ENCODE data around the gene RNF130.
"Not testable (repeated sequence)": the region's sequence is repeated elsewhere in the genome, so short reads cannot be mapped to it uniquely, and the experiment has no call there.

The RNF130 gene

DNA sequence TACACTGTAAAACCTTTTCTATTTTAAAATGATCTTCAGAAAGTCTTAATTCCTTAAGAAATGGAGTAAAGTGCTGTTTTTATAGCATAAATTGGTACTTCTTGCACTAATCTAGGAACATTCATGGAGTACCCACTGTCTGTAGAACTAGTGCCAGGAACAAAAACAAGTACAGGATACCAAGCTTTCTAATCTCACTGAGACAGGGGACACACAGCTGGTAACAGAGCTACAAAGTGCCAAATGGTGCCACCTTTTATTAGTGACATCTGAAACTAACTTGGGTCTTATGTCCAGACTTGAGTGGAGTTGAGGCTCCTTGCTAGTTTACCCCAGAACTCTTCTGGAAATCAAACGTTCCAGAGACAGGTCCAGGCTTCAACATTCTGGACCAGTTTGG is 57.9 kb downstream of the RNF130 start:
- DNase-seq, result no peak

DNA sequence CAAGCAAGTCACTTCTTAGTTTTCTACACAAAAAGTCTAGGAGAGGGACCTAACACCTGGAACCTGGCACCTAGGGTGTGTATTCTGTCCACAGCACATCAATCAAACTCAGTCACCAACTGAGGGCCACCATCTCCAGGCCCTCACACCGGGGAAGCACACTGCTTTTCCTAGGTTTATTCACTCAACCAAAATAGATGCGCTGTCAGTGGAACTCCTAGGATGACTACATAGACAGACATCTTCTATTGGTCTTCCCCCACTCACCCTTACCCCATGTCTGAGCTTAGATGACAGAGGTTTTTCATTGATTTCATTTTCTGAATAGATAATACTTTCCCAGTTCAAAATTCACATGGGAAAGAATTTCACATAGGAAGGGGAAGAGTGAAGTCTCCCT is 59.2 kb downstream of the RNF130 start:
- no peak for DNase-seq

DNA sequence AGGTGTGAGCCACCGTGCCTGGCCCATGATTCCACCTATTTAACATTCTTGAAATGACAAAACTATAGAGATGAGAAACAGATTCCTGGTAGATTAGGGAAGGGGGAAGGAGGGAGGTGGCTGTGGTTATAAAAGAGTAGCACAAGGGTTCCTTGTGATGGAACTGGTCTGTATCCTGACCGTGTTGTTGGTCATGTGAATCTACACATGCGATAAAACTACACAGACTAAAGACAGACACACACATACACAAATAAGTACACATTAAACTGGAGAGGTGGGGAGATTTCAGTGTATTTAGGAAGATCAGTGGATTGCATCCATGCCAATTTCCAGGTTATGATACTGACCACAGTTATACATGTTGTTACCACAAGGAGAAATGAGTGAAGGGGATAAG is 60.9 kb downstream of the RNF130 start:
- DNase-seq, result no peak

DNA sequence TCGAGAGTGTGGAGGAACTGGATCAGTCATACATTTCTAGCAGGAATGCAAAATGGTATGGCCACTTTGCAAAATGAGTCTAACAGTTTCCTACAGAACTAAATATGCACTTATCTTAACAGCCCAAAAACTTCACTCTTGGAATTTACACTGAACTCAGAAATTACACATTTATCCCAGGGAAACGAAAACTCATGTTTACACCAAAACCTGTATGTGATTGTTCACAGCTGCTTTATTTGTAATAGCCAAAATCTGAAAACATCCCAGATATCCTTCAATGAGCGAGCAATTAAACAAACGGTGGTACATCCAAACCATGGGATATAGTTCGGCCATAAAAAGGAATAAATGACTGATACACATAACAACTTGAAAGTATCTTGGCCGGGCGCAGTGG is 62.0 kb downstream of the RNF130 start:
- no peak for DNase-seq

DNA sequence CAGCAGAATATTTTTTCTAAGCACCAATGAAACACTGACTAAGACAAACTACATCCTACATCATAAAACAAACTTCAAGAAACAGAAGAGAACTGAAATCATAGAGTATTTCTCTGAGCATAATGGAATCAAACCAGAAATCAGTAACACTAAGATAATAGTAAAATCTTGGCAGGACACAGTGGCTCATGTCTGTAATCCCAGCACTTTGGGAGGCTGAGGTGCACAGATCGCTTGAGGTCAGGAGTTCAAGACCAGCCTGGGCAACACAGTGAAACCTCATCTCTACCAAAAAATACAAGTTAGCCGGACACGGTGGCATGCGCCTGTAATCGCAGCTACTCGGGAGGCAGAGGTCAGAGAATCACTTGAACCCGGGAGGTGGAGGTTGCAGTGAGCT is 63.1 kb downstream of the RNF130 start:
- DNase-seq, result no peak

DNA sequence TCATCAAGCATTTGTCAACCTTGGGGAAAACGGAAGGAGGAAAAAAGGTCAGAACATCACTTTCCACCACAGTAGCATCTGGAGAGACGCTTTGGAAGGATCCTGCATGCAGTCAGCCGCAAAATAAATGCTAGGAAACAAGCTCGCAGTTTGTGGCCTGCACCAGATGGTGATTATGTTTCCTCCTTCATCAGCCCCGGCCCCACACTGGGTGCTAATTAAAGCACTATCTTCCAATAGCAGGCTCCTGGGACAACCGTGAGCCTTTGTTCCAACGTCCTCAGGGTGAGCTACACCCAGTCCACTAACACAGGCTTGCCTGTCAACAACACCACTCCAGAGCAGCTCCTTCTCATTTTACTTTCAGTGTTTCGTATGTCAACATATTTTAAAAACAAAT is 64.0 kb downstream of the RNF130 start:
- peak; percentile 6 for DNase-seq

DNA sequence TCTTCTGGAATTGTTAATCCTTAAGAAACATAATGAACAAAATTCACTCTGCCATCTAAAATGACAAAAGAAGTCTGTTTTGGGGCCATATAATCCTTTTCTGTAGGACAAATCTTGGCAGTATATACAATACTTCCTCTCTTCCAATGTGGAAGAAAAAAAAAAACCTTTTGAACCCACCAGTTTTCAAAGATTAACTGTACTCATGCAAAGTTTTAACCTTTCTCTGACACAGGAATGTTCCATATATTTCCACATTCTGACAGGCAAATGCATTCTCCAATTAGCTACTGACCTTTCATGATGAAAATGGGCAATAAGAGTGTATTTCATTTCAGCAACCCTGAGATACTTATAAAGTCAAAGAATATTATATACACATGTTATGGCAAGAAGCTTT is 65.4 kb downstream of the RNF130 start:
- no peak for DNase-seq

DNA sequence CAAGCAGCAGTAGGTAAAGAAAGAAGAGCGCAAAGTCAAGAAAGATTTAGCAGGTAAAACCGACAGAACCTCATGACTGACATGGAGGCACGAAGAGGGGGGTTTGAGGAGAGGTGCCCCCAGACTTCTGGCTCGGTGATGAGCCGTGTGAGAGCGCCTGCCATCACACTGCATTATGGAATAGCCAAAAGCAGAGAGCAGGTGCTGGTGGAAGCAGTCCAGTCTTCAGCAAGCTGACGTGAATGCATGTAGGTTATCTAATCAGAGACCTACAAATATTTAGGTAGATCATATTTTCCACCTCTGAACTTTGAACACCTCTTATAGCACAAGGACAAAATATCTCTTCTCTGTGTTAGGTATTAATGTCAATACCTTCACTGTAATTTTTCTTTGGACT is 68.4 kb downstream of the RNF130 start:
- DNase-seq, result no peak

DNA sequence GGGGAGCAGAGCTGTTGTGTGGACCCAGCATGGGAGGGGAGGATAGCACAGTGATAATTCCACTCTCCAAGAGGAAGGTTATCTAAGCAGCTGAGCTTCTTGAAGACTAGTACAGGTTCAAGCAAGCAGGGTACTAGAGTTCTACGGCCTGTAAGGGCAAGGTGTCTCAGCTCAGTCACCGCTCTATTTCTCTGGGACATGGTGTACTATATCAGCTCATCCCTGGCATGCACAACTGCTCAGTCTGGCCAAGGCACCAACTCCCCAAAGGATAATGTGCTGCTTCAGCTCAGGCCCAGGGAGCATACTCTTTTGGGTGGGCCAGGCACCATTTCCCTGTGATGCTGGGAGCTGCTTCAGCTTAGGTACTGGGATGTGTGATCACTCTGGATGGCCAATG is 69.8 kb downstream of the RNF130 start:
- no peak for DNase-seq

DNA sequence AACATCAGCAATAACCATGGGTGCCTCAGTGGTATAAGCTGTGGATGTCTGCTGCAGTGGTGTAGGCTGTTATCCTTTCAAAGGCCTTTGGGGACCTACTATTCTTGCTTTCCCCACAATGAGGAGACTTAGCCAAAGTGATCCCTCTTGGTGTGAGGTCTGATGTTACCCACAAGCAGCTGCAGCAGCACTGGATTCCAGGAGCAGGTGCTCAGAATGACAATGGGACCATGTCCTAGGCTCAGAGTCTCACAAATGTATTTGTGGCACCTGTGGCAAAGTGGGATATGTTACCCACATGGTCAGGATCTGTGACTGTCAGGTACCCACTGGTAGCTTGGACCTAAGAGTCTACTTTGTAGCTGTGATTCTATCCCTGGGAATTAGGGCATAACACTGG is 70.4 kb downstream of the RNF130 start:
- DNase-seq, result no peak

DNA sequence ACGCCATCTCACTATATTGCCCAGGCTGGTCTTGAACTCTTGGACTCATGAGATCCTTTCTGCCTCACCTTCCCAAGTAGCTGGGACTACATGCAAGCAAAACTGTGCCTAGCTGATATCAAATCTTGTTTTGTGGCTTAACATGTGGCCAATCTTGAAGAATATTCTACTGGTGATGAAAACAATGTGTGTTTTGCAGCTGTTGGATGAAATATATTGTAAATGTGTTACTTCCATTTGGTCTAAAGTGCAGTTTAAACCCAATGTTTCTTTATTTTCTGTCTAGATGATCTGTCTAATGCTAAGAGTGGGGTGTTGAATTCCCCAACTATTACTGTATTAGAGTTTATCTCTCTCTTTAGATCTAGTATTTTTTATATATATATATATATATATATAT is 73.1 kb downstream of the RNF130 start:
- DNase-seq, result no peak

DNA sequence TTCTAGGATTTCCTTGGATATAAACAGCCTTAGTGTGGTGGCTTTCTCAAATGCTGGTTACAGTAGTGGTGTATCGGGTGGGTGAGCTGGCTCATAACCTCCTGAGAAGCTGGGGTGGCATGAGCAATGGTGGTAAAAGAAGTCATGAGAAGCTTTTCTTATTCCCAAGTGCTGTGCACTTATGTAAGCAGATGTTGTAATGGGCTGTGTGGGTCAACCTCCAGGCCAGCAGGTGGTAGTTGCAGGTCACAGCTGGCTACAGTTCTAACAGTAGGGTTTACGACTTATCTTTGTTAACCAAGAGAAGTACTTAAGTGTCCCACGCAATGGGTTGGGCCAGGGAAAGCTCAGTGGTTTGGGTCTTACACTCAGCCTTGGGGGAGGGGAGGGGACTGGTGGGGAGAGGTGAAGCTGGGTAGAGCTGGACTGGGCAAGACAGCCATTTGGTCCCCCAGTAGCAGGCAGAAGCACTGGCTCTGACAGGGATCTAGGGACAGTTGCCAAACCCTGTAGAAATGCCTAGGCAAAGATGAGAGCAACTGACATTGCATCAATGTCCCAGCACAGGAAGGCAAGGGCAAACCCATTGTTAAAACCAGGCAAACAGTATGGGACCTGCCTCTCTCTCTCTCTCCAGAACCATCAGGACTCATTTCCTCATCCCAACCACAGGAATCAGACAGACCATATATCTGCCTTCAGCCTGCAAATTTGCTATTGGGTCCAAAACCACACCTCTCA is 76.8 kb downstream of the RNF130 start:
- no peak for DNase-seq

DNA sequence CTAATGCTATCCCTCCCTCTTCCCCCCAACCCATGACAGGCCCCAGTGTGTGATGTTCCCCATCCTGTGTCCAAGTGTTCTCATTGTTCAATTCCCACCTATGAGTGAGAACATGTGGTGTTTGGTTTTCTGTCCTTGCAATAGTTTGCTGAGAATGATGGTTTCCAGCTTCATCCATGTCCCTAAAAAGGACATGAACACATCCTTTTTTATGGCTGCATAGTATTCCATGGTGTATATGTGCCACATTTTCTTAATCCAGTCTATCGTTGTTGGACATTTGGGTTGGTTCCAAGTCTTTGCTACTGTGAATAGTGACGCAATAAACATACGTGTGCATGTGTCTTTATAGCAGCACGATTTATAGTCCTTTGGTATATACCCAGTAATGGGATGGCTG is 78.7 kb downstream of the RNF130 start:
- DNase-seq, result not testable (repeated sequence)

DNA sequence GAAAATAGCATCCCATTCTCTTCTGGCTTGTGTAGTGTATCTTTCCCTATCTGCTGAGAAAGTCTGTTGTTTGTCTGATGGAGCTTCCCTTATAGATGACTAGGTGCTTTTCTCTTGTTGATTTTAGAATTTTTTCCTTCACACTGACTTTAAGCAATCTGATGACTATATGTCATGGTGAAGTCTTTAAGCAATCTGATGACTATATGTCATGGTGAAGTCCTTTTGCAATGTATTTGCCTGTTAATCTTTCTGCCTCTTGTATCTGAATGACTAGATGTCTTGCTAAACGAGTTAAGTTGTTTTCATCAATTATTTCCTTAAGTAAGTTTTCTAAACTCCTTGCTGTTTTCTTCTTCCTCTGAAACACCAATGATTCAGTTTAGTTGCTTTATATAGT is 80.5 kb downstream of the RNF130 start:
- no peak for DNase-seq

DNA sequence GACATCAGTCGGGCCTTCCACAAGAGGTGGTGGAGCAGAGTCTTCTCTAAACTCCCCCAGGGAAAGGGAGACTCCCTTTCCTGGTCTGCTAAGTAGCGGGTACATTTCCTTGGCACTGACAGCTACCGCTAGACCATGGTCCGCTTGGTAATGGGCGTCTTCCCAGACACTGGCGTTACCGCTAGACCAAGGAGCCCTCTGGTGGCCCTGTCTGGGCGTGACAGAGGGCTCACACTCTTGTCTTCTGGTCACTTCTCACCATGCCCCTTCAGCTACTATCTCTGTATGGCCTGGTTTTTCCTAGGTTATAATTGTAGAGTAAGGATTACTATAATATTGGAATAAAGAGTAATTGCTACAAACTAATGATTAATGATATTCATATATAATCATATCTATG is 81.0 kb downstream of the RNF130 start:
- not testable (repeated sequence) for DNase-seq

DNA sequence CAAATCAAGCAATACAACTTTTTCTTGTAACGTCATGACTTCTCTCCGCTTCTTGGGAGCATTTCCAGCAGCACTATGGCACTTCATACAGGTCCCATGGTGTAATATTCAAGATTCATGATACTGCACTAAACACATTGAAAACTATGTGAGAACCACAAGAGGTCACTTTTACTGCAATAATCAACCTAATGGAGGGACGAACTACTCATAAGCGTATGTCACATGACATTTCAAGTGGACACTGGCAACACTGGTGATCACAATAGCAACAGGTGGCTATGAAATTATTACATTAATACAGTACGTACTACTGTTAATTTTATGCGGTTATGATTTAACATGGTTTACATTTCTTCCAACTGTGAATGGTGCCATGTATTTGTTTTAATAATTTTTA is 85.2 kb downstream of the RNF130 start:
- DNase-seq, result peak; percentile 32

DNA sequence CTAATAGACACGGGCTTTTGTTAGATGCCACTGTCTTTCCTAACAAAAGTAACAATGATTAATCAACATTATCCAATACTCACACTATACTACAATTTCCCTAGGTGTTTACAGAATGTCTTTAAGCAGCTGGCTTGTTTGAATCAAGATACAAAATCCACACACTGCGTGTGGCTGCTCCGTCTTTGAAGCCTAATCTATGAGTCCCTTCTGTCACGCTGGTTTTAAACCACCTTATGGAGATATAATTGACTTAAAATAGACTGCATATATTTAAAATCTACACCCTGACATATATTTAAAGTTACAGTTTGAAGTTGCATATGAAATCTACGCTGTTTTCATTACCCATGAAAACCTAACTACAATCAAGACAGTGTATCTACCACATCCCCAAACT is 89.9 kb downstream of the RNF130 start:
- no peak for DNase-seq

DNA sequence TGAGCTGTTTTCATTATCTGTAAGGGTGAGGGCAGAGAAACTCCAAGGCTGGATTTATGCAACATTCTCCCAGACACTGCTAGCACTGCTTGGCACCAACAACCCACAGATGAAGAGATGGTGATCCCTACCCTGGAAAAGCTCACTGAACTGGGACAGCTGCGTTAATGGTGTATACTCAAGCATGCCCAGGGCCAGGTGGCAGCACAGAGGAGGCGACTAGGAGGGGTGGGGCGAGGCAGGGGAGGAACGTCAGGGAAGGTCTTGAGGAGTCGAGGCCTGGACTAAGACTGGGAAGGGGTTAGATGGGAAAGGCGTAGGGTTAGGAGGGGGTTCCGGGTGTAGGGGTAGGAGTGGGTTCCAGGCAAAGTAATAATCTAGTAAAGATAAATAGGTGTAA is 90.8 kb downstream of the RNF130 start:
- DNase-seq, result no peak

DNA sequence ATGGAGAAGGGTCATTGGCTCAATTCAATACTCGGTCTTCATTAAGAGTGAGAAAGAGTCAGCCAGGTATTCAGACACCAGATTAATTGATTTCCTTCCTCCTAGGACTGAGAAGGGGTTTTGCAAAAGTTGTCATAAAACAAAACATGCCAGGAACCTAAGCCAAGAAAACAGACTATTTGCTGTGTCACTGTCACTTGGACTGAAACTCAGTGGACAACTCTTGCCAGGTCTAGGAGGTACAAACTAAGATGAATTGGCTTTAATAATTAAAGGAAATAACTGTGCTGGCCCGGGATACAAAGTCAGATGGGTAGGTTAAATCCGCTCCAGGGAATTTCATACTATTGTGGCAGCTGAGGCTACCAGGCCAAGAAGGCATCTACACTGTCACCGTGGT is 92.8 kb downstream of the RNF130 start:
- no peak for DNase-seq

DNA sequence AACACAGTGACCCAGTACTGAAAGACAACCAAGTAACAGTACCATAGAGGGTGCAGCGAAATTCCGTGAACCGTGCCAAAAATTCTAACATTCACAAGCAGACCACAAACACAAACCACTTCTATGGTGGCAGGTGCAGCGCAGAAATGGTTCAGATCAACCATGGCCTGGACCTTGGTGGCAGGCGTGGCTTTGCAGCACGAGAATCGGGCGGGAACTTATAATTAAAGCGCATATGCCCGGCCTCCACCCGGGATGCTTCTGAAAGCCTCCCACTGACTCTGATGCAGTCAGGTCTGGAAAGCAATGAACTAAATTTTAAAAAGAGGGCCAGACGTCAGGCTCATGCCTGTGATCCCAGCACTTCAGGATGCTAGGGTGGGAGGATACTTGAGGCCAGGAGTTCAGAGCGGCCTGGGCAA is 95.8 kb downstream of the RNF130 start:
- no peak for DNase-seq

DNA sequence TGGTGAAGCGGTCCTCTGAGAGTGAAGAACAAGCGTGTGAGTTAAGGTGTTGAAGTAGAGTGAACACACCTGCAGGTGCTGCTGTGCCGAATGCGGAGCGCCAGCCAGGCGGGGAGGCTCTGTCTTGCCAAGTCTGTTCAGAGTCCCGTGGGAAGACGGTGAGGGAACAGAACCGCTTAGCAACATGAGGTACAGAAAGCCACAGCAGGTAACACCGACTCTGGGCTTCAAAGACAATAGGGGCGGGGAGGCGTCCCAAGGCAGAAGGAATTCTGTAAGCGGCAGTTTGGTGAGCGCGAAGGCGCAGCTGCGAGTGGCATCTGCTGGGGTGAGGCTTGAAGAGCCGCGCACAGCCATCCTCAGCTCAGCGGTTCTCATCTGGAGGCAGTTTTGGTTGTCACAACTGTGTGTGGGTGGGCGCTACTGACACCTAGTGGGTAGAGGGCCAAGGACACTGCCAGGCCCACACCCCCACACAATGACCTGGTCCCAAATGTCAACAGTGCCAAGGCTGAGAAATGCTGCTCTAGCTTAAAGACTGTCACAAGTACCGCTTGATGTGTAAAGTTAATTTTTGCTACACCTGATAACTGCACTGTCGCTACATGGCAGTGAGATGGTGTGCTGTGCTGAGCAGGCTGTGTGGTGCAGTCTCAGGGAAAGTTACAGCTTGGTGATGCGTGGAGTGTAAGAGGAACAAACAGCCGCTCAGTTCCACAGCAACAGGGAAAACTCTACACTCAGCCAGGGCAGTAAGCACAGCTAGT is 96.4 kb downstream of the RNF130 start:
- peak; percentile 51 for DNase-seq

DNA sequence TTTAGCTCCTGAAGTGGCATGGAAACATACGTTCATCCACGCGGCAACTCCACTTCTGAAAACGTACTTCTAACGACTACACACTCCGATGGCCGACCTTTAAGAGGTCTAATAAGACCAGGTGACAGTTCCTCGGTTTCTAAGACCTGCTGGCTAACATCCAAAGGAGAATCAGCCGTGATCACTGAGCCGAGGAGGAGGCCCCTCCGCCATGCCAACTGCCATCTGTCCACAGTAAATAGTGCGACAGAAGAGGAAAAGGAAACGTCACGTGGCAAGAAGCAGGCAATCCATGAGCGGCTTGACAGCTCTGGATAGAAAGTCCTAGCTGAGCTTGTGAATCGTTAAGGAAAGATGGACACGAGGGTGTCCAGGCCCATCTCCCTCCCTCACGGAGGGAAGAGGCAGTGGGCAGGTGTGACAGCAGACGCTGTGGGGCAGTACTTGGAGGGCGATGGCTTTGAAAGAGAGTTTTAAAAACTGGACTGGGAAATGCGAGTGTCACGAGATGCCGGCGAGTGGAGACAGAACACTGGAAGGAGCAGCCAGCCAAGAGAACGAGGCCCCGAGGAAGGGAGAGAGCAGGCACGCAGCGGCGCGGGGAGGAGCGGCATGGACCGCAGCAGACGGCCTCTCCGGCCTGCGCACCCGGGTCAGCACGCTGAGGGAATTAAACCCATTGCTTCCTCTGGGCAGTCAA is 97.2 kb downstream of the RNF130 start:
- no peak for DNase-seq

DNA sequence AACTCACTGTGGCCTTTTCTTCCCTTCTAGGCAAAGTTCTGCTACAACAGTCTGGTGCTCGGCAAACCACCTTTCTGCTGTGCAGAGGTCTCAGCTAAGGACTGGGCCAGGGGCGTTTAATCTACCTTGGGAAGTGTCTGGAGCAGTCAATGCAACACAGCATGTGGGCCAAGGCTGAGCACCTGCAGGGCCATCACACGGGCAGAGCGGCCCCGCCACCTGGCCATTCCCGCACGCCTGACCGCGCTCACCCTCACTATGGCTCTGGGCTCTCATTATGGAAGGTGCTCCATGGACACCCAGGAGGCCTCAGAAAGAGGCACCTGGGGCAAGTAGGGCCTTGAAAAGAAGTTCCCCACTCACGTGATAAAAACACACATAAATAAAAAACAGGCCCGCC is 98.2 kb downstream of the RNF130 start:
- no peak for DNase-seq

DNA sequence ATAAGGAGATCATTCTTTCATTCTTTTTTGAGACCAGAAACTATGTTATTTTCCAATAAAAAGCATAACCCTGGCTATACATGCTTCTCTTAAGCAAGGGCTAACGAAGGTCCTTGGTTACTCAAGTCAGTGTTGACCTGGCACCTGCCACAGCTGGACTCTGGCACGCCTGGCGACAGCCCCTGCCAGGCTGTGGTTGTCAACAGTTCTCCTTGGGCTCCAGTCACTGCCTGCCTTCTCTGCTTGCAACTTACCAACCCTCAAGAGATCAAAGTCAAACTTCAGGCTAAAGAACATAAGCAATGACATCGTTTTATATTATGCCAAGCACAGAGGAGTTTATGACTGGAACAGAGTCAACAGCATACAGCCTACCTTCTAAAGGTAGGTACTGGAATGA is 102.4 kb downstream of the RNF130 start:
- no peak for DNase-seq

Data from midbrain (tissue), 1 donor.